Endodermal cell (in vitro differentiated cells): ENCODE measurements around the gene SNRPB. TPM values are rescaled to one million over a fixed set of nuclear protein-coding genes. Genes with fewer than 3 reads are reported as not detected.

Experiments used
- DNase-seq: peaks from one replicate; pipeline ENCODE4 v3.0.0-alpha.2; 2017
- H3K27ac ChIP-seq: 2 replicates; pipeline ENCODE4 v1.5.1; 2013; ENCODE audit warnings: mild to moderate bottlenecking, low read depth, low read length, moderate library complexity
- H3K27me3 ChIP-seq: 2 replicates; pipeline ENCODE4 v1.6.1; 2013; ENCODE audit warnings: mild to moderate bottlenecking, low read length, moderate library complexity; ENCODE audit not compliant: insufficient read depth, control insufficient read depth, poor library complexity, severe bottlenecking
- H3K36me3 ChIP-seq: 2 replicates; pipeline ENCODE4 v1.7.0; 2013; ENCODE audit warnings: mild to moderate bottlenecking, low read length, moderate library complexity; ENCODE audit not compliant: control insufficient read depth, insufficient read depth
- H3K4me1 ChIP-seq: one replicate; pipeline ENCODE4 v1.7.0; 2013; ENCODE audit warnings: low read length; ENCODE audit not compliant: control insufficient read depth, insufficient read depth
- H3K4me3 ChIP-seq: 2 replicates; pipeline ENCODE4 v1.5.1; 2013; ENCODE audit warnings: mild to moderate bottlenecking, low read length, moderate library complexity
- H3K9ac ChIP-seq: 2 replicates; pipeline ENCODE4 v1.6.1; 2013; ENCODE audit warnings: mild to moderate bottlenecking, low read length, moderate library complexity; ENCODE audit not compliant: poor library complexity, severe bottlenecking; ENCODE audit errors: extremely low read depth
- H3K9me3 ChIP-seq: 2 replicates; pipeline ENCODE4 v1.6.1; 2013; ENCODE audit warnings: mild to moderate bottlenecking, low read length, moderate library complexity; ENCODE audit not compliant: control insufficient read depth
- H3K27ac Mint-ChIP-seq: 2 replicates; pipeline ENCODE4 v1.8.0; 2020; ENCODE audit warnings: mixed read lengths
- H3K27me3 Mint-ChIP-seq: 2 replicates; pipeline ENCODE4 v1.8.0; 2021; ENCODE audit warnings: mild to moderate bottlenecking, mixed read lengths; ENCODE audit not compliant: insufficient read depth
- H3K36me3 Mint-ChIP-seq: 2 replicates; pipeline ENCODE4 v1.8.0; 2020; ENCODE audit warnings: low read depth, mixed read lengths
- H3K4me1 Mint-ChIP-seq: 2 replicates; pipeline ENCODE4 v1.8.0; 2020; ENCODE audit warnings: mixed read lengths
- H3K4me3 Mint-ChIP-seq: 2 replicates; pipeline ENCODE4 v1.8.0; 2020; ENCODE audit warnings: mild to moderate bottlenecking, moderate library complexity, mixed read lengths
- H3K9me3 Mint-ChIP-seq: 2 replicates; pipeline ENCODE4 v1.8.0; 2020; ENCODE audit warnings: mild to moderate bottlenecking, mixed read lengths
- CTCF ChIP-seq: fragments of 200-600 bp; sonication (generic); conservative IDR thresholded peaks from 2 replicates; pipeline ENCODE4 v1.5.0; 2021; ENCODE audit warnings: antibody characterized with exemption, mild to moderate bottlenecking
- whole genome bisulfite sequencing, 2 experiments: methylation state at CpG; one replicate each; pipeline versions ENCODE4 v1.1.5 to v1.1.7; 2013; ENCODE audit warnings: missing lambda C conversion rate in 2 of 2, mixed read lengths in 1 of 2; ENCODE audit not compliant: insufficient coverage in 1 of 2, insufficient read length in 1 of 2; 5-methylcytosine and 5-hydroxymethylcytosine counted together
- total RNA-seq, 2 donors: library from RNA; stranded (reverse); fragmentation: NEBNext Ultra II Directional in 1 of 2; extraction: Animal tissue kit (Norgen Biotek cat#: 25700) in 1 of 2; gene quantifications; 2 replicates in 1 of 2; 3 replicates in 1 of 2; pipeline ENCODE4 v1.2.1, GENCODE V29; 2021

SNRPB gene
- total RNA-seq, 2 donors from 2014 or later = 277 to 310 TPM

GRCh38 chr20:2416541-2417212 lies 53.9 kb downstream of the SNRPB start:
- no peaks in the 10 kb centered on the region for H3K36me3 ChIP-seq

More at GRCh38 chr20:2416541-2417212, 53.9 kb downstream of the SNRPB start:
- Mint-ChIP-seq H3K9me3 (no peaks in the 10 kb centered on the region), H3K27me3 (peaks cover 4% of the 10 kb centered on the region), H3K27ac (no peak overlapping the region), H3K4me3 (no peak overlapping the region), H3K36me3 (no peaks in the 10 kb centered on the region), H3K4me1 (no peaks in the 10 kb centered on the region)
- no peak overlapping the region for H3K4me3 ChIP-seq
- no peak for DNase-seq
- no peaks in the 10 kb centered on the region for H3K4me1 ChIP-seq
- H3K27ac ChIP-seq = no peak overlapping the region
- no peaks in the 10 kb centered on the region for H3K9me3 ChIP-seq
- no peak overlapping the region for H3K9ac ChIP-seq
- no peaks in the 10 kb centered on the region for H3K27me3 ChIP-seq
- WGBS, 2 experiments = 91 to 92% methylated on average over 3 to 5 of the region's 6 CpGs
- no peak for TF ChIP-seq CTCF

Other genes starting within 250 kb of the SNRPB start
- gene TGM3, start 174.8 kb downstream of the SNRPB start, total RNA-seq = under 1 TPM; 0.29 to 0.38 TPM
- not detected for gene TGM6, start 89.9 kb downstream of the SNRPB start, total RNA-seq
- gene ZNF343, start 38.1 kb upstream of the SNRPB start, total RNA-seq = 10 to 100 TPM in 1 of 2 donors, 1 to 10 TPM in 1; 6.9 to 10.1 TPM
- under 1 TPM in 1 of 2 donors, not detected in 1; 0.24 TPM for gene TMC2, start 65.8 kb upstream of the SNRPB start, total RNA-seq
- 100 to 1,000 TPM; 386 to 432 TPM for gene NOP56, start 181.8 kb upstream of the SNRPB start, total RNA-seq
- 10 to 100 TPM; 89.9 to 91.7 TPM for gene IDH3B, start 193.4 kb upstream of the SNRPB start, total RNA-seq
- gene EBF4, start 222.0 kb upstream of the SNRPB start, total RNA-seq = 10 to 100 TPM in 1 of 2 donors, 1 to 10 TPM in 1; 6.4 to 12.1 TPM